Stimulated activated CD4-positive, alpha-beta T cell treated with anti-CD3 and anti-CD28 coated beads, Interleukin-1b, Interleukin-23, amount 100 ng/mL, for 24 hours (primary cell): ENCODE measurements around the gene LARP4.
"Not testable (repeated sequence)": the region's sequence is repeated elsewhere in the genome, so short reads cannot be mapped to it uniquely, and the experiment has no call there.

Experiments
- DNase-seq, 4 experiments: peaks; one replicate each; pipeline ENCODE4 v3.0.0-alpha.2; 2020; ENCODE audit warnings: low read depth in 4 of 4, low spot score in 1 of 4

LARP4 gene

GRCh38 chr12:50477241-50477832, 76.7 kb downstream of the LARP4 start:
- no peak for DNase-seq

GRCh38 chr12:50482571-50482970, 81.9 kb downstream of the LARP4 start:
- DNase-seq, result no peak

GRCh38 chr12:50483488-50483887, 82.8 kb downstream of the LARP4 start:
- no peak for DNase-seq

- DNase-seq, result no peak
Observed at GRCh38 chr12:50488801-50489200, 88.1 kb downstream of the LARP4 start.

- not testable (repeated sequence) for DNase-seq
Observed at GRCh38 chr12:50498119-50498518, 97.4 kb downstream of the LARP4 start.

- DNase-seq, result peak; percentile 95 to 98 (median 96)
Observed at GRCh38 chr12:50504798-50505674, 104.4 kb downstream of the LARP4 start, which contains the start of gene DIP2B. DIP2B (plus strand) TSS chr12:50504985; CDS start chr12:50505141, 156 bp downstream.

- no peak for DNase-seq
Observed at GRCh38 chr12:50505675-50506530, 105.2 kb downstream of the LARP4 start.

- no peak for DNase-seq
Observed at GRCh38 chr12:50506753-50507473, 106.2 kb downstream of the LARP4 start.

- DNase-seq, result no peak
Observed at GRCh38 chr12:50507474-50507838, 106.8 kb downstream of the LARP4 start.

GRCh38 chr12:50507930-50508329, 107.2 kb downstream of the LARP4 start:
- DNase-seq, result no peak

GRCh38 chr12:50508414-50508813, 107.7 kb downstream of the LARP4 start:
- no peak for DNase-seq

- no peak for DNase-seq
Observed at GRCh38 chr12:50508970-50509663, 108.4 kb downstream of the LARP4 start.

GRCh38 chr12:50514526-50515276, 114.0 kb downstream of the LARP4 start:
- no peak for DNase-seq

GRCh38 chr12:50515587-50515986, 114.9 kb downstream of the LARP4 start:
- DNase-seq, result no peak

- DNase-seq, result no peak
Observed at GRCh38 chr12:50517421-50518048, 116.8 kb downstream of the LARP4 start.

- no peak for DNase-seq
Observed at GRCh38 chr12:50518090-50518489, 117.4 kb downstream of the LARP4 start.

GRCh38 chr12:50519353-50519752, 118.7 kb downstream of the LARP4 start:
- DNase-seq, result no peak

GRCh38 chr12:50520416-50521207, 119.9 kb downstream of the LARP4 start:
- DNase-seq, result no peak
